Central memory CD8-positive, alpha-beta T cell (primary cell): ENCODE results near the gene SSC5D.

Experiments used
- ATAC-seq: fragments of 150-1000 bp; cut with Tn5 transposase; replicated peaks from 2 replicates; pipeline ENCODE4 v1.10.0; 2022; ENCODE audit warnings: mild to moderate bottlenecking, moderate FRiP score, moderate number of reproducible peaks; ENCODE audit not compliant: poor library complexity, severe bottlenecking; ENCODE audit errors: extremely low read depth
- DNase-seq, 2 donors: peaks; one replicate each; pipeline ENCODE4 v3.0.0; 2021; ENCODE audit warnings: low spot score in 2 of 2
- H3K27ac Mint-ChIP-seq: one replicate; pipeline ENCODE4 v1.8.0; 2022; ENCODE audit warnings: low read depth, mild to moderate bottlenecking, moderate library complexity, mixed read lengths
- H3K27me3 Mint-ChIP-seq: one replicate; pipeline ENCODE4 v1.8.0; 2022; ENCODE audit warnings: mixed read lengths
- H3K36me3 Mint-ChIP-seq: one replicate; pipeline ENCODE4 v1.8.0; 2022; ENCODE audit warnings: mild to moderate bottlenecking, moderate library complexity, mixed read lengths; ENCODE audit not compliant: insufficient read depth
- H3K4me1 Mint-ChIP-seq: one replicate; pipeline ENCODE4 v1.8.0; 2022; ENCODE audit warnings: mixed read lengths
- H3K4me3 Mint-ChIP-seq: one replicate; pipeline ENCODE4 v1.8.0; 2022; ENCODE audit warnings: mild to moderate bottlenecking, moderate library complexity, mixed read lengths
- H3K9me3 Mint-ChIP-seq: one replicate; pipeline ENCODE4 v1.8.0; 2022; ENCODE audit warnings: mixed read lengths

SSC5D gene

GRCh38 chr19:55549500-55550320 is 61.5 kb downstream of the SSC5D start:
- Mint-ChIP-seq H3K4me1 (no peaks in the 10 kb centered on the region), H3K27me3 (peaks cover 75% of the 10 kb centered on the region), H3K27ac (no peak overlapping the region), H3K36me3 (peaks cover 1% of the 10 kb centered on the region), H3K4me3 (no peak overlapping the region), H3K9me3 (no peaks in the 10 kb centered on the region)
- DNase-seq (no peak), ATAC-seq (no peak)

DNA sequence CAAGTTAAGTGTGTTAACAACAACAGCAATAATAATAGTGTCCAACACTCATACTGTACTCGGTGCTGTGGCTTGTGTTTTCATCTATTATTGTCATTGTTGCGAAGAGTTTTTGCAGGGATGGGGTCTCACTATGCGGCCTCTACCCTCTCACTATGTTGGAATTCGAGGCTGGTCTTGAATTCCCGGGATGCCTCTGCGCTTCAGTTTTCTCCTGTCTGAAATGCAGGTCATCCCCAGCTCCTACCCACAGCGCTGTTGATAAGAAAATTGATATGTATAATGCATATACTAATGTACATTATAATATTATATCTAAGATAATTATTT is 62.0 kb downstream of the SSC5D start:
- DNase-seq = no peak
- no peaks in the 10 kb centered on the region for H3K4me1 Mint-ChIP-seq
- no peaks in the 10 kb centered on the region for H3K36me3 Mint-ChIP-seq
- no peak overlapping the region for H3K27ac Mint-ChIP-seq
- H3K4me3 Mint-ChIP-seq = no peak overlapping the region
- H3K9me3 Mint-ChIP-seq = no peaks in the 10 kb centered on the region
- peaks cover 74% of the 10 kb centered on the region for H3K27me3 Mint-ChIP-seq
- ATAC-seq = no peak

- H3K36me3 Mint-ChIP-seq = no peaks in the 10 kb centered on the region
Observed at GRCh38 chr19:55552206-55552605, 64.0 kb downstream of the SSC5D start.

DNA sequence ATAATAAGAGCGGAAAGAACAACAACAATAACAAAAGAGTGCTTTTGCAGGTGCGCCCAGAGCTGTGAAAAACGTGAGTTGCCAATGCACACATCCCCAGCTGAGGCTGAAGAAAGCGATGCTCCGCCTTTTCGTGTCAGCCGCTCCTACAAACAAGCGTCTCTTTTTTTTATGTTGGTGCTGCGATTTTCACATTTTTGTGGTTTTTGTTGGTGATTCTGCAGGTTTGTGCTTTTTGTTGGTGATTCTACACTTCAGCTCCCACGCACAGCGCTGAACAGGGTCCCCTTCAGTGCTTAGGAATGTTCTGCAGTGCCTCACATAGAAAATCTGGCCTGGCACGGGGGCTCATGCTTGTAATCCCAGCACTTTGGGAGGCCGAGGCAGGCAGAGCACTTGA is 64.4 kb downstream of the SSC5D start:
- no peak for ATAC-seq
- H3K36me3 Mint-ChIP-seq = no peaks in the 10 kb centered on the region
- peaks cover 55% of the 10 kb centered on the region for H3K27me3 Mint-ChIP-seq
- no peak overlapping the region for H3K27ac Mint-ChIP-seq
- no peak for DNase-seq
- H3K4me1 Mint-ChIP-seq = no peaks in the 10 kb centered on the region
- H3K9me3 Mint-ChIP-seq = no peaks in the 10 kb centered on the region
- no peak overlapping the region for H3K4me3 Mint-ChIP-seq

More at GRCh38 chr19:55552206-55552605, 64.0 kb downstream of the SSC5D start:
- DNase-seq = no peak
- Mint-ChIP-seq H3K27ac (no peak overlapping the region), H3K27me3 (peaks cover 59% of the 10 kb centered on the region), H3K4me3 (no peak overlapping the region), H3K4me1 (no peaks in the 10 kb centered on the region), H3K9me3 (no peaks in the 10 kb centered on the region)
- no peak for ATAC-seq

GRCh38 chr19:55553217-55554182 is 65.3 kb downstream of the SSC5D start:
- H3K4me3 Mint-ChIP-seq = no peak overlapping the region
- H3K9me3 Mint-ChIP-seq = no peaks in the 10 kb centered on the region

GRCh38 chr19:55554302-55554701 is 66.1 kb downstream of the SSC5D start:
- H3K27me3 Mint-ChIP-seq = peaks cover 45% of the 10 kb centered on the region
- no peak for ATAC-seq
- H3K9me3 Mint-ChIP-seq = no peaks in the 10 kb centered on the region
- DNase-seq = no peak
- H3K4me1 Mint-ChIP-seq = no peaks in the 10 kb centered on the region
- H3K4me3 Mint-ChIP-seq = no peak overlapping the region
- no peaks in the 10 kb centered on the region for H3K36me3 Mint-ChIP-seq
- no peak overlapping the region for H3K27ac Mint-ChIP-seq

More at GRCh38 chr19:55553217-55554182, 65.3 kb downstream of the SSC5D start:
- Mint-ChIP-seq H3K27ac (no peak overlapping the region), H3K27me3 (peaks cover 46% of the 10 kb centered on the region), H3K36me3 (no peaks in the 10 kb centered on the region), H3K4me1 (no peaks in the 10 kb centered on the region)
- no peak for DNase-seq
- no peak for ATAC-seq

GRCh38 chr19:55554741-55555152 is 66.5 kb downstream of the SSC5D start:
- H3K36me3 Mint-ChIP-seq = no peaks in the 10 kb centered on the region
- no peaks in the 10 kb centered on the region for H3K4me1 Mint-ChIP-seq
- no peak overlapping the region for H3K27ac Mint-ChIP-seq
- ATAC-seq (no peak), DNase-seq (no peak)
- peaks cover 42% of the 10 kb centered on the region for H3K27me3 Mint-ChIP-seq
- H3K9me3 Mint-ChIP-seq = no peaks in the 10 kb centered on the region
- no peak overlapping the region for H3K4me3 Mint-ChIP-seq

DNA sequence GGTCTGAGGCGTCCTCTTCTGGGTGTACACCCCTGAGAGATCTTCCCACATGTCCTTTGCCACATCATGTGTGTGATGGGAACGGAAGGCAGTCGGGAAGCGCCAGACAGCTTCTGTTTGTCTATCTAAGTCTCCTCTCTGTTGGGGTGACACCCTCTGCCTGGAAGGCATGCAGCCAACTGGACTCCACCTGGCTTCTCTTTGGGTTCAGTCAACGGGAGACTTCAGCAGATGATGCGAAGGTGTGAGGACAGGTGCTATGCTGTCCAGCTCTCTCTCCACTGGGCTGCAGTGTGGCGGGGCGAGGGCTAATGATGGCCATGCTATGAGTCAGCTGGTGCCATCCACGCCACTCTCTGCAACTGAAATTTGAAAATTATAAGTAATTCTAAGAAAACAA is 71.4 kb downstream of the SSC5D start:
- H3K27me3 Mint-ChIP-seq = peaks cover 20% of the 10 kb centered on the region
- no peaks in the 10 kb centered on the region for H3K9me3 Mint-ChIP-seq
- H3K4me3 Mint-ChIP-seq = no peak overlapping the region
- H3K36me3 Mint-ChIP-seq = no peaks in the 10 kb centered on the region
- DNase-seq (no peak), ATAC-seq (no peak)
- peaks cover 5% of the 10 kb centered on the region for H3K4me1 Mint-ChIP-seq
- H3K27ac Mint-ChIP-seq = no peak overlapping the region

DNA sequence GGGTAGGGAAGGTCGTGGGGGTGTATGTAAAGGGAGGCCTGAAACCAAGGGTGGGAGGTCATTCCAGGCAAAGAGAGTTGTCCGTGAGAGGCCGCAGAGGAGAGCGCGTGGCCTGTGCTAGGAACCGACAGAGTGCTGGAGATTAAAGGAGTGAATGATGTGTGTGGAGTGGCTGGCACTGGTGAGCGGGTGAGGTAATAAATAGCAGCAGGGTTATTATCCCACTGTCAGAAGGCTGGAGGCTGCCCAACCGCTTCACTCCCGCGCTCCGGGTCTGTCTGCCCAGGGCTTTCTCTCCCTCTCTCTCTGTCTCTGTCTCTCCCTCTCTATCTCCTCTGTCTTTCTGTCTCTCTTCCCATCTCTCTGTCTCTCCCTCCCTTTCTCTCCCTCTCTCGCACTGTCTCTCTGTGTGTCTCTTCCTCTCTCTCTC is 75.0 kb downstream of the SSC5D start:
- no peak for ATAC-seq
- no peak for DNase-seq
- peaks cover 16% of the 10 kb centered on the region for H3K27me3 Mint-ChIP-seq
- H3K4me1 Mint-ChIP-seq = peaks cover 5% of the 10 kb centered on the region
- no peak overlapping the region for H3K27ac Mint-ChIP-seq
- H3K4me3 Mint-ChIP-seq = no peak overlapping the region
- no peaks in the 10 kb centered on the region for H3K36me3 Mint-ChIP-seq
- H3K9me3 Mint-ChIP-seq = no peaks in the 10 kb centered on the region

DNA sequence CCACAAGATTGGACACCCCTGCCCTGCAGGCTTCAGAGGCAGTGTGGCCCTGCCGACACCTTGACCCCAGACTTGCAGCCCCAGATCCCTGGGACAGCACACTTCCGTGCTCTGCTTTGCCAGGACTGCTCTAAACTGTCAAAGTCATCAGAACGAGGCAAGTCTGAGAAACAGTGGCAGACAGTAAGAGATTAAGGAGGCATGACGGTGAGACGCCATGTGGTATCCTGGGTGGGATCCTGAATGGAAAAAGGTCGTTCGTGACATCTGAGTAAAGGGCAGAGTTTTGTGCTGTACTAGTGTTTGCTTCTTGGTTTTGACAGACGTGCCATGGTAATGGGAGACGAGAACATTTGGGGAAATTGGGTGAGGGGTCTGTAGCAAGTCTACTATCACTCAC is 78.6 kb downstream of the SSC5D start:
- H3K4me3 Mint-ChIP-seq = no peak overlapping the region
- no peaks in the 10 kb centered on the region for H3K36me3 Mint-ChIP-seq
- no peaks in the 10 kb centered on the region for H3K27me3 Mint-ChIP-seq
- no peaks in the 10 kb centered on the region for H3K9me3 Mint-ChIP-seq
- no peak for ATAC-seq
- no peaks in the 10 kb centered on the region for H3K4me1 Mint-ChIP-seq
- DNase-seq = no peak
- no peak overlapping the region for H3K27ac Mint-ChIP-seq

DNA sequence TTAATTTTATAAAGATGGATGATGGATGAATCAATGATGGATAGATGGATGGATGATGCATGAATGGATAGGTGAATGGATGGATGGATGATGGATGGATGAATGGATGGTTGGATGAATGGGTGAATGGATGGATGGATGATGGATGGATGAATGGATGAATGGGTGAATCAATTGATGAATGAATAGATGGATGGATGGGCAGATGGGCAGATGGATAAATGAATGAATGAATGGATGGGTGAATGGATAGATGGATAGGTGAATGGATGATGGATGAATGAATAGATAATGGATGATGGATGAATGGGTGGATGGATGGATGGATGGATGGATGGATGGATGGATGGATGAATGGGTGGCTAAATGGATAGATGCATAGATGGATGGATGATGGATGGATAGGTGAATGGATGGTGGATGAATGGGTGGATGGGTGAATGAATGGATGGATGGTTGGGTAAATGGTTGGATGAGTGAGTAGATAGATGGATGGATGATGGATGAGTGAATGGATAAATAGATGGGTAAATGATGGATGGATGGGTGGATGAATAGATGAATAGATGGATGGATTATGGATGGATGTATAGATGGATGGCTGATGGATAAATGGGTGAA is 79.6 kb downstream of the SSC5D start:
- H3K9me3 Mint-ChIP-seq = no peaks in the 10 kb centered on the region
- peaks cover 2% of the 10 kb centered on the region for H3K36me3 Mint-ChIP-seq
- no peak overlapping the region for H3K4me3 Mint-ChIP-seq
- no peak overlapping the region for H3K27ac Mint-ChIP-seq
- no peaks in the 10 kb centered on the region for H3K4me1 Mint-ChIP-seq
- DNase-seq (no peak), ATAC-seq (no peak)
- H3K27me3 Mint-ChIP-seq = no peaks in the 10 kb centered on the region
